DND-41 (cell line): ENCODE results near the gene NRDE2.

ENCODE experiments used
- EZH2 ChIP-seq: IDR thresholded peaks from 3 replicates; pipeline ENCODE4 v1.6.1; 2012; ENCODE audit warnings: borderline replicate concordance, low read depth, mild to moderate bottlenecking, moderate library complexity, low read length, inconsistent platforms; ENCODE audit not compliant: severe bottlenecking
- TF ChIP-seq, protein P1 (sequence below): IDR thresholded peaks from 2 replicates; pipeline ENCODE4 v1.5.1; 2012; ENCODE audit warnings: borderline replicate concordance, low read length, moderate library complexity, mild to moderate bottlenecking; ENCODE audit not compliant: poor library complexity, severe bottlenecking; ENCODE audit errors: extremely low read depth

DNA sequence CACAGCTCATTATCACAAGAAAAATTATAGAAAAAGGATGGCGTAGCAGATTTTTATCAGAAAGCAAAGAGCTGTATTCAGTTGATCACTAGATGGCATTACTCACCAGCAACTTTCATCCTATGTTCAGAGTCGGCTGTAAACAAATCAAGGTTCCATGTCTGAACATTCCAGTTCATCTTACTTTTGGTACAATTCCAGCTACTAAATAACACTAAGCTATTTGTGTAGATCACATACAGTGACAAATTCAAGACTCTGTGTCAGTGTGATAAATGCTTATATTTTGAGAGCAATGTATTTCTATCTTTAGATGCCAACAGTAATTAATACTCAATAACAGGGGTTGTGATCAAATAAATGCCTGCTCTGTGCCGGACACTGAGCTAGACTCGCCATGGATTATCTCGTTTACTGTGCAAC is 30.1 kb downstream of the NRDE2 start:
- TF ChIP-seq, protein P1, sequence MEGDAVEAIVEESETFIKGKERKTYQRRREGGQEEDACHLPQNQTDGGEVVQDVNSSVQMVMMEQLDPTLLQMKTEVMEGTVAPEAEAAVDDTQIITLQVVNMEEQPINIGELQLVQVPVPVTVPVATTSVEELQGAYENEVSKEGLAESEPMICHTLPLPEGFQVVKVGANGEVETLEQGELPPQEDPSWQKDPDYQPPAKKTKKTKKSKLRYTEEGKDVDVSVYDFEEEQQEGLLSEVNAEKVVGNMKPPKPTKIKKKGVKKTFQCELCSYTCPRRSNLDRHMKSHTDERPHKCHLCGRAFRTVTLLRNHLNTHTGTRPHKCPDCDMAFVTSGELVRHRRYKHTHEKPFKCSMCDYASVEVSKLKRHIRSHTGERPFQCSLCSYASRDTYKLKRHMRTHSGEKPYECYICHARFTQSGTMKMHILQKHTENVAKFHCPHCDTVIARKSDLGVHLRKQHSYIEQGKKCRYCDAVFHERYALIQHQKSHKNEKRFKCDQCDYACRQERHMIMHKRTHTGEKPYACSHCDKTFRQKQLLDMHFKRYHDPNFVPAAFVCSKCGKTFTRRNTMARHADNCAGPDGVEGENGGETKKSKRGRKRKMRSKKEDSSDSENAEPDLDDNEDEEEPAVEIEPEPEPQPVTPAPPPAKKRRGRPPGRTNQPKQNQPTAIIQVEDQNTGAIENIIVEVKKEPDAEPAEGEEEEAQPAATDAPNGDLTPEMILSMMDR = peak; percentile 55
- no peak for TF ChIP-seq EZH2
